ENCODE measurements around the gene COPS9.

The COPS9 gene

GRCh38 chr2:240127911-240128607, 8.0 kb downstream of the COPS9 start:
- TF ChIP-seq CTCF (IDR thresholded peaks at IDR 0.05; ENCODE audit: insufficient read depth, low read length, poor library complexity, severe bottlenecking), result no peak
- Histone ChIP-seq H3K4me3 (replicated peaks; ENCODE audit: low read depth, low read length) (no peak overlapping the region), H3K36me3 (ENCODE audit: control insufficient read depth, insufficient read depth, low read length) (peaks cover 31% of the 10 kb centered on the region), H3K27me3 (replicated peaks; ENCODE audit: control insufficient read depth, insufficient read depth, low read length) (no peaks in the 10 kb centered on the region)
- no peak for DNase-seq (ENCODE audit: extremely low read depth, insufficient read length)

GRCh38 chr2:240127191-240127750, 8.8 kb downstream of the COPS9 start:
- H3K4me3 ChIP-seq (replicated peaks; ENCODE audit: low read depth, low read length), result no peak overlapping the region
- no peaks in the 10 kb centered on the region for H3K27me3 ChIP-seq (replicated peaks; ENCODE audit: control insufficient read depth, insufficient read depth, low read length)
- H3K36me3 ChIP-seq (ENCODE audit: control insufficient read depth, insufficient read depth, low read length), result peaks cover 25% of the 10 kb centered on the region
- no peak for TF ChIP-seq CTCF (IDR thresholded peaks at IDR 0.05; ENCODE audit: insufficient read depth, low read length, poor library complexity, severe bottlenecking)
- no peak for DNase-seq (ENCODE audit: extremely low read depth, insufficient read length)

- no peak for TF ChIP-seq CTCF (IDR thresholded peaks at IDR 0.05; ENCODE audit: insufficient read depth, low read length, poor library complexity, severe bottlenecking)
- Histone ChIP-seq H3K4me3 (replicated peaks; ENCODE audit: low read depth, low read length) (no peak overlapping the region), H3K27me3 (replicated peaks; ENCODE audit: control insufficient read depth, insufficient read depth, low read length) (no peaks in the 10 kb centered on the region), H3K36me3 (ENCODE audit: control insufficient read depth, insufficient read depth, low read length) (peaks cover 21% of the 10 kb centered on the region)
- no peak for DNase-seq (ENCODE audit: extremely low read depth, insufficient read length)
Observed at GRCh38 chr2:240126731-240127130, 9.4 kb downstream of the COPS9 start.

- DNase-seq (ENCODE audit: extremely low read depth, insufficient read length), result no peak
- TF ChIP-seq CTCF (IDR thresholded peaks at IDR 0.05; ENCODE audit: insufficient read depth, low read length, poor library complexity, severe bottlenecking), result no peak
- H3K36me3 ChIP-seq (ENCODE audit: control insufficient read depth, insufficient read depth, low read length), result peaks cover 17% of the 10 kb centered on the region
- no peaks in the 10 kb centered on the region for H3K27me3 ChIP-seq (replicated peaks; ENCODE audit: control insufficient read depth, insufficient read depth, low read length)
- H3K4me3 ChIP-seq (replicated peaks; ENCODE audit: low read depth, low read length), result no peak overlapping the region
Observed at GRCh38 chr2:240125742-240126141, 10.4 kb downstream of the COPS9 start.

- H3K4me3 ChIP-seq (replicated peaks; ENCODE audit: low read depth, low read length), result no peak overlapping the region
- no peaks in the 10 kb centered on the region for H3K27me3 ChIP-seq (replicated peaks; ENCODE audit: control insufficient read depth, insufficient read depth, low read length)
- peaks cover 10% of the 10 kb centered on the region for H3K36me3 ChIP-seq (ENCODE audit: control insufficient read depth, insufficient read depth, low read length)
- no peak for DNase-seq (ENCODE audit: extremely low read depth, insufficient read length)
- TF ChIP-seq CTCF (IDR thresholded peaks at IDR 0.05; ENCODE audit: insufficient read depth, low read length, poor library complexity, severe bottlenecking), result no peak
Observed at GRCh38 chr2:240124651-240125030, 11.5 kb downstream of the COPS9 start.
